GM12872 (cell line): ENCODE measurements around the gene EDRF1.

ENCODE experiments used
- CTCF ChIP-seq: IDR thresholded peaks from 3 replicates; pipeline ENCODE4 v1.5.1; 2011; ENCODE audit warnings: low read depth, mild to moderate bottlenecking, low read length, moderate library complexity; ENCODE audit not compliant: insufficient read depth

EDRF1 gene

DNA sequence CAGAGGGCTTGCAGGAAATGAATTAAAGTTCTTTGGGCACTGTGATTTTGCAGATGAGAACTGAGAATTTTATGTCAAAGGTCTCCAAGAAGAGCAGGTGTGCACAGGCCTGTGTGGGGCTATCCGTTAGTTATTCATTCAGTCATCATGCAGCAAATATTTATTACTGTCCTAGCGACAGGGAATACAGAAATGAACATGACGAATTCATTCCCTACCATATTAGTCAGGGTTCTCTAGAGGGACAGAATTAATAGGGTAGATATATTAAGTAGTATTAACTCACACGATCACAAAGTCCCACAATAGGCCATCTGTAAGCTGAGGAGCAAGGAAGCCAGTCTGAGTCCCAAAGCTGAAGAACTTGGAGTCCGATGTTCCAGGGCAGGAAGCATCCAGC, 59.0 kb downstream of the EDRF1 start:
- TF ChIP-seq CTCF, result no peak

DNA sequence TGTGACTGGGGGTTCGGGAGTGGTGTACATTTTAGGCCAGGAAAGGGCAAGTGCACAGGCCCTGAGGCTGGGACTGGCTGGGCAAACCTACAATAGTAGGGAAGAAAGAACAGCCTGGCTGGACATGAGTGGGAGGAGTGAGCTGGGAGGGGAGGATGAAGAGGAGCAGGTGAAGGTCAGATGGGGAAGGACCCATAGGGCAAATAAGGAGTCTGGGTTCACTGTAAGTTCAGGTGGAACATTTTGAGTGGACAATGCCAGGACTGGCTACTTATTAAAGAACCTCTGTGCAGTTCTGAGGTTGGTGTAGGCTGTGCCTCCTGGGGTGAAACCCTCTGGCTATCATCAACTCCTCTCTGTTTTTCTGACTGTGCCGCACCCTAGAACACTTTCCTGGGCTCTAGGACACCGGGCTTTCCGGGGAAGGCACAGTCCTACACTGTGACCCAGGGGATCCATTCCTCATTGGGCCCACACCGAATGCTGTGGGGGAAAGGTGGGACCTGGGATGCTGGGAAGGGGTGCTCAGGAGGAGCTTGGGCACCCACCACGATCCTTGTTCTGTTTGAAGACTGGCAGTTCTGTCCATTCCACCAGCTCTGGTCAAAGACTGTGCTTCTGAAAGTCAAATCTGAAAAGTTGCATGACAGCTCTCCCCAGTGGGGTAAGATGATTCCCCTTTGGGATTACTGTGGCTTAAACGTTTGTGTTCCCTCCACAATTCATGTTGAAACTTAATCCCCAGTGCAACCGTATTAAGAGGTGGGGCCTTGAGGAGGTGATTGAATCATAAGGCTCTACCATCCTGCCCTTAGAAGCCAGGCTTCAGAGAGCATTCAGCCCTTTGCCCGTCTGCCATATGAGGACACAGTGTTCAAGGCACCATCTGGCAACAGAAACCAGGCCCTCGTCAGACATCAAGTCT, 60.2 kb downstream of the EDRF1 start:
- no peak for TF ChIP-seq CTCF

- no peak for TF ChIP-seq CTCF
These were observed 61.9 kb downstream of the EDRF1 start for GRCh38 chr10:125781374-125781773.

- TF ChIP-seq CTCF, result no peak
These were observed 62.5 kb downstream of the EDRF1 start for GRCh38 chr10:125782054-125782453.

GRCh38 chr10:125782616-125783015, 63.1 kb downstream of the EDRF1 start:
- TF ChIP-seq CTCF, result no peak

- no peak for TF ChIP-seq CTCF
These were observed 63.9 kb downstream of the EDRF1 start for GRCh38 chr10:125783408-125783807.

DNA sequence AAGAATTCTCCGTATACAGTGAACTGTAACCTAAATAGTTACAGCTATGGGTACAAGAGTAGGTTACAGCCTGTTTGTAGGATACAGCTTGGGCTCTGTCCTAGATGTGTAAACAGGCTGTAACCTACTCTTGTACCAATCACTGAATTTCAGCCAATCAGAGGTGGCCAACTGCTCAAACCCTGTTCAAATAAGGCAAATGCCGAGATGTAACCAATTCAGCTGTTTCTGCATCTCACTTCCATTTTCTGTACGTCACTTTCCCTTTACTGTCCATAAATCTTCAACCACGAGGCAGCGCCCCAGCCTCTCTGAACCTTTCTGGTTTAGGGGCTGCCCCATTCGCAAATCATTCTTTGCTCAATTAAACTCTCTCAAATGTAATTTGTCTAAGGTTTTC, 64.4 kb downstream of the EDRF1 start:
- TF ChIP-seq CTCF, result peak; percentile 7; the same call in 1 of the 3 replicates
